Psoas muscle (tissue), 8 donors: ENCODE measurements around the gene WDR87. TPM values are rescaled to one million over a fixed set of nuclear protein-coding genes. Genes with fewer than 3 reads are reported as not detected.

Experiments used
- ATAC-seq, 4 donors: fragments of 200-7000 bp; cut with Tn5 transposase; one replicate each; pipeline ENCODE4 v1.9.1; 2020; ENCODE audit warnings: moderate library complexity in 3 of 4, mild to moderate bottlenecking in 2 of 4
- DNase-seq, 2 donors: peaks; one replicate each; pipeline ENCODE4 v3.0.0-alpha.2; 2020
- H3K27ac ChIP-seq: fragments of 200-600 bp; one replicate; pipeline ENCODE4 v1.8.0; 2022
- H3K27me3 ChIP-seq, 3 donors: fragments of 200-600 bp in 1 of 3; one replicate each; pipeline versions ENCODE4 v1.6.1 to v1.8.0; 2013 to 2022; ENCODE audit warnings: low read length in 2 of 3, mild to moderate bottlenecking in 2 of 3, moderate library complexity in 1 of 3; ENCODE audit not compliant: insufficient read depth in 3 of 3
- H3K36me3 ChIP-seq, 2 donors: fragments of 200-600 bp in 1 of 2; one replicate each; pipeline versions ENCODE4 v1.6.1 to v1.8.0; 2013 to 2022; ENCODE audit warnings: low read depth in 1 of 2, mild to moderate bottlenecking in 1 of 2, moderate library complexity in 1 of 2; ENCODE audit not compliant: insufficient read depth in 1 of 2
- H3K4me1 ChIP-seq: fragments of 200-600 bp; one replicate; pipeline ENCODE4 v1.8.0; 2022
- H3K4me3 ChIP-seq: fragments of 200-600 bp; one replicate; pipeline ENCODE4 v1.8.0; 2022; ENCODE audit warnings: mild to moderate bottlenecking
- H3K9me3 ChIP-seq: fragments of 200-600 bp; one replicate; pipeline ENCODE4 v1.8.0; 2022
- CTCF ChIP-seq: fragments of 200-600 bp; IDR thresholded peaks from one replicate; pipeline ENCODE4 v1.8.0; 2022; ENCODE audit warnings: antibody characterized with exemption
- WGBS, 3 donors: extraction: QIAGEN DNeasy Blood & Tissue Kit; methylation state at CpG; one replicate each; pipeline versions ENCODE4 v1.1.6 to v1.1.7; 2013; 5-methylcytosine and 5-hydroxymethylcytosine counted together
- intact Hi-C, 2 donors: fragments of 100-400 bp; cut with DNase I; formaldehyde crosslinking; loops; one replicate each; pipeline versions ENCODE4 v1.11.0 to v1.14.2; 2022
- polyA plus RNA-seq, 3 donors: library from polyadenylated mRNA; stranded (reverse); fragments of 200-250 nt; gene quantifications; one replicate each; pipeline ENCODE4 v1.2.3, GENCODE V29; 2013
- total RNA-seq, 4 donors: library from RNA; stranded (reverse); fragmentation: NEBNext Ultra II Directional in 2 of 4; extraction: Animal tissue kit (Norgen Biotek cat#: 25700) in 2 of 4; gene quantifications; one replicate each; pipeline versions ENCODE4 v1.2.1 to v1.2.4, GENCODE V29; 2021 to 2023
- donor health status: healthy with polysubstance abuse.
- donor health status: DM: no; HTN: no; CAD: no; lungs with moderate emphysema.
- donor health status: Bipolar disorder and iron deficiency.
- donor health status: healthy.
- donor health status: DM: yes; HTN: yes; CAD: no.
- donor health status: DM: no; HTN: no; CAD: no.
- donor health status: DM: no; HTN: no; CAD: no.
- donor health status: DM: yes; HTN: yes; CAD: no.

Gene WDR87
- total and polyA plus RNA-seq, 7 donors = under 0.01 TPM; not detected in 6

- no peak for ATAC-seq
Observed at GRCh38 chr19:37877147-37877546, 29.2 kb downstream of the WDR87 start.

DNA sequence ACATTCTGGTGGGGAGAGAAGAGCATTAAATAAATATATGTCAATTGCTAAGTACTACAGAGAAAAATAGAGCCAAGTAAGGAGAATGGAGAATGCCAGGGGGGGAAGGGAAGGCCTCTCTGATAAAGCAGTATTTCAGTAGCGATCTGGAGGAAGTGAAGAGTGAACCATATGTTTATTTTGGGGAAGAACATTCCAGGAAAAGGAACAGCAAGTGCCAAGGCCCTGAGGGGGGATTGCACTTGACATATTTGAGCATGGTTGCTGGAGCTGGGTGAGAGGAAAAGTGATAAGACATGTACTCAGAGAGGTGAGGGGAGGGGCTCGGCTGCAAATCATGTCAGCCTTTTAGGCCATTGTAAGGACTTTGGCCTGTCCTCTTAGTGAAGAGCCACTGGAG lies 30.4 kb downstream of the WDR87 start:
- Histone ChIP-seq H3K9me3 (no peaks in the 10 kb centered on the region), H3K4me1 (no peaks in the 10 kb centered on the region), H3K27me3 (no peaks in the 10 kb centered on the region), H3K4me3 (no peak overlapping the region), H3K27ac (no peak overlapping the region), H3K36me3 (no peaks in the 10 kb centered on the region)
- no peak for TF ChIP-seq CTCF
- ATAC-seq (no peak), DNase-seq (no peak)
- 61 to 73% (median 69%) methylated on average over 2 of the region's 2 CpGs for WGBS, 3 donors
- intact Hi-C loops = no loop called here

More at GRCh38 chr19:37877147-37877546, 29.2 kb downstream of the WDR87 start:
- intact Hi-C loops = no loop called here
- Histone ChIP-seq H3K9me3 (peaks cover 8% of the 10 kb centered on the region), H3K27me3 (no peaks in the 10 kb centered on the region), H3K36me3 (no peaks in the 10 kb centered on the region), H3K27ac (no peak overlapping the region), H3K4me1 (no peaks in the 10 kb centered on the region), H3K4me3 (no peak overlapping the region)
- no peak for TF ChIP-seq CTCF
- WGBS, 3 donors = 84 to 93% (median 86%) methylated on average over 3 of the region's 3 CpGs
- no peak for DNase-seq

DNA sequence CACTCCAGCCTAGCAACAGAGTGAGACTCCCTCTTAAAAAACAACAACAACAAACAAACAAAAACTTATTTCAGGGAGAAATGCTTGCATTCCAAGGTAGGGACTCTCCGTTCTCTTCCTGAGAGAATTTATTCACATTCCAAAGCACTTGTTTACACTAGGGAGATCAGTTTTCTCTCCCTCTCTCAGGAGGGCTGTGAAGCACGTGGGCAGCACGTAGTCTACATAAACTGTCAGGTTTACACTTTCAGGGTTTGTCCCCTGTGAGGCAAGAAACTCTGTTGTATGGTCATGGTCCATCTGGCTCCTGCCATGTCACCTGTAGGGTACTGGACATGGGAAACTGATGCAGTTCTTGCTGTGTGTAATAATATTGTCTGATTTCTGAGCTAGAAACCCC lies 31.6 kb downstream of the WDR87 start:
- Histone ChIP-seq H3K27ac (no peak overlapping the region), H3K27me3 (no peaks in the 10 kb centered on the region), H3K4me3 (no peak overlapping the region), H3K4me1 (no peaks in the 10 kb centered on the region), H3K9me3 (no peaks in the 10 kb centered on the region), H3K36me3 (no peaks in the 10 kb centered on the region)
- TF ChIP-seq CTCF = no peak
- intact Hi-C loops = no loop called here
- no peak for DNase-seq
- no peak for ATAC-seq
- WGBS, 3 donors = 10 to 17% (median 14%) methylated on average over 3 of the region's 3 CpGs

DNA sequence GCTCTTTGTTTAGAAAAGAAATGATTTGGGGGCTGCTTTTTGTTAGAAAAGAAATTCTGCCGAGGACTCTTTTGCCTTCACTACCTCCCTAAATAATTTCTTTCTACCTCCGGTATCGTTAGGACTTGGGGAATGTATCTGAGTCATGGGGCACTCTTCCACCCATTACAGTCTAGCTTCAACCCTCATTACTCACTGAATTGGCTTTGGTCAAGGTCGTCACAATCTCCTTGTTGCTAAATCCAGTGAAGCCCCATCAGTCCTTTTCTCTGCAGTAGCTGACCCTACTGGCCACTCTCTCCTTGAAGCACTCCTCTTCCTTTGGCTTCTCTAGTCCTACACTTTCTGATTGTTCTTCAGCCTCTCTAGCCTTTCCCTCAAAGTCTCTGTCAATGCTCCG lies 34.0 kb downstream of the WDR87 start:
- H3K9me3 ChIP-seq = no peaks in the 10 kb centered on the region
- peaks cover 0 to 3% (median 0%) of the 10 kb centered on the region in 3 donors for H3K27me3 ChIP-seq
- DNase-seq (no peak), ATAC-seq (no peak)
- TF ChIP-seq CTCF = no peak
- no peak overlapping the region for H3K27ac ChIP-seq
- H3K4me1 ChIP-seq = no peaks in the 10 kb centered on the region
- no peak overlapping the region for H3K4me3 ChIP-seq
- H3K36me3 ChIP-seq = no peaks in the 10 kb centered on the region
- intact Hi-C loops = no loop called here
- 71 to 86% (median 74%) methylated on average over 5 of the region's 5 CpGs for WGBS, 3 donors

- no peak for ATAC-seq
- Histone ChIP-seq H3K4me3 (no peak overlapping the region), H3K36me3 (no peaks in the 10 kb centered on the region), H3K27ac (no peak overlapping the region), H3K4me1 (no peaks in the 10 kb centered on the region), H3K9me3 (no peaks in the 10 kb centered on the region), H3K27me3 (peaks cover 0 to 3% (median 0%) of the 10 kb centered on the region in 3 donors)
- no peak for DNase-seq
- intact Hi-C loops = no loop called here
- 51 to 60% (median 53%) methylated on average over 4 of the region's 4 CpGs for WGBS, 3 donors
- TF ChIP-seq CTCF = no peak
Observed at GRCh38 chr19:37869766-37870340, 36.5 kb downstream of the WDR87 start.
